Measurements from ENCODE around the gene IGLL1.

Gene IGLL1

GRCh38 chr22:23557036-23557435 lies 23.1 kb downstream of the IGLL1 start:
- no peaks in the 10 kb centered on the region for H3K9me3 Mint-ChIP-seq
- no peak for TF ChIP-seq CTCF (IDR thresholded peaks at IDR 0.05; ENCODE audit: unreplicated experiment in 3 of 3)

DNA sequence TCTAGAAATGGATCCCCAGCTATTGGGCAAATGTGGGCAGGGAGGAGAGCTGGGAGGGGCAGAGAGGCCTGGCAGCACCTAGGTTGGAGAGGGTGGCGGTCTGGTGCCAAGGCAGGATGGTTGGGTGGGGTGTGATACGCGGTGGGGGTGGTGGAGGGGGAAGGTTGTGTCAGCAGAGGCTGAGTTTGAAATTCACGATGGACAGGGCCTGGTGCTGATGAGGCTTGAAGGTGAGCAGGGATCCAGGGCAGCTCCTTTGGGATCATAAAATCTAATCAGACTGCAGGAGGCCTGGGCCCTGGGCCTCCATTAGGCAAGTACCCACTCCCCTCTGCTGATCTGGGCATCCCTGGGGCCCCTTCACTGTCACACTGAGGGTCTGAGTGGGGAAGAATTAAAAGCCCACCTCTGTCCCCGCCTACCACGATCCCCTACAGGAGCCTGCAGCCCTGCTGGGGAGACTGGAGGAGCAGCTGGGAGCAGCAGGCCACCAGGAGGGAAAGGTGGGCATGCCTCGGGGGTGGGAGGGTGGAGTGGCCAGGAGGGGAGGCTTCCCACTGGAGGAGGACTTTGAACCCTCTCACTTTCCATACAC lies 24.0 kb downstream of the IGLL1 start:
- no peak for TF ChIP-seq CTCF (IDR thresholded peaks at IDR 0.05; ENCODE audit: unreplicated experiment in 3 of 3)
- no peaks in the 10 kb centered on the region for H3K36me3 Mint-ChIP-seq (ENCODE audit: low read depth)
- no peak overlapping the region for H3K27ac Mint-ChIP-seq
- no peak overlapping the region for H3K4me3 Mint-ChIP-seq
- no peaks in the 10 kb centered on the region for H3K9me3 Mint-ChIP-seq
- no peaks in the 10 kb centered on the region for H3K27me3 Mint-ChIP-seq (ENCODE audit: low read depth)
- H3K4me1 Mint-ChIP-seq = peaks cover 5% of the 10 kb centered on the region

More at GRCh38 chr22:23557036-23557435, 23.1 kb downstream of the IGLL1 start:
- no peaks in the 10 kb centered on the region for H3K36me3 Mint-ChIP-seq (ENCODE audit: low read depth)
- peaks cover 5% of the 10 kb centered on the region for H3K4me1 Mint-ChIP-seq
- no peak overlapping the region for H3K4me3 Mint-ChIP-seq
- no peaks in the 10 kb centered on the region for H3K27me3 Mint-ChIP-seq (ENCODE audit: low read depth)
- H3K27ac Mint-ChIP-seq = peak overlapping the region; percentile 5 to 21 (median 13)

DNA sequence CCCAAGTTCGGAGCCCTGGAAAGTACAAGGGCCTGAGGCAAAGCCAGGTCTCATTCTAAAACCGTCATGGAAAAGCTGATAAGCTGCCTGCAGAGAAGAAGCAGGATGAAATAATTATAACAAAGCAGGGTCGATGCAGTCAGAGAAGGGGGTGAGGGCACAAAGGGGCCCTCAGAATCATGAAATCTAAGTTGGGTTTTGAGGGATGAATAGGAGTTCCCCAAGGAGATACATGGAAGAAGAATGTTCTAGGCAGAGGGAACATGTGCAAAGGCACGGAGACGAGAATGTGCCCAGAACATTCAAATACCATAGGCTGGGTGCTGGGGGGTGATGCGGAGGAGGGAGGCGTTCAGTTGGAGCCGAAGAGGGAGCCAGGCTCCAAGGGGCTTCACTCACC lies 25.0 kb downstream of the IGLL1 start:
- H3K27me3 Mint-ChIP-seq (ENCODE audit: low read depth) = no peaks in the 10 kb centered on the region
- H3K36me3 Mint-ChIP-seq (ENCODE audit: low read depth) = no peaks in the 10 kb centered on the region
- H3K4me3 Mint-ChIP-seq = no peak overlapping the region
- H3K4me1 Mint-ChIP-seq = peaks cover 5% of the 10 kb centered on the region
- TF ChIP-seq CTCF (IDR thresholded peaks at IDR 0.05; ENCODE audit: unreplicated experiment in 3 of 3) = no peak
- no peaks in the 10 kb centered on the region for H3K9me3 Mint-ChIP-seq
- H3K27ac Mint-ChIP-seq = peak overlapping the region in 2 of 3 experiments; percentile 28 to 59

GRCh38 chr22:23553924-23554870 lies 25.9 kb downstream of the IGLL1 start:
- no peak for TF ChIP-seq CTCF (IDR thresholded peaks at IDR 0.05; ENCODE audit: unreplicated experiment in 3 of 3)
- H3K27me3 Mint-ChIP-seq (ENCODE audit: low read depth) = no peaks in the 10 kb centered on the region
- peaks cover 5% of the 10 kb centered on the region for H3K4me1 Mint-ChIP-seq
- H3K27ac Mint-ChIP-seq = no peak overlapping the region
- no peaks in the 10 kb centered on the region for H3K9me3 Mint-ChIP-seq
- no peaks in the 10 kb centered on the region for H3K36me3 Mint-ChIP-seq (ENCODE audit: low read depth)
- H3K4me3 Mint-ChIP-seq = no peak overlapping the region

DNA sequence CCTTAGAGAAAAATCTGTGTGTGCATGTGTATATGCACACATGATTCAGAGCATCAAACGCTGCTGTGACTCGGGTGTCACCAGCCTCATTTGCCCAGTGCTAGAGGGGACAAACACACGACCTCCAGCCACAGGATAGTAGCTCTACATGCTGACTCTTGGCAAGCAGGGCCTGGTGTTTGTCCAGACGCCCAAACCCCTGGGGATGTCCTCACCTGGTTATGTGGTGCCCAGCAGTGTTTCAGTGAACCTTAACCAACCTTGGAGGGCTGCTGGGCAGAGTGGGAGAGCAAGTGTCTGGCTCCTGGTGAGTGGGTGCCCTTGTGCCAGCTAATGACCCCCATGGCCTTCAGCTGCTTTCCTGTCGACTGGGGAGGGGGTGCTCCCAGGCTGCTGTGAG lies 26.7 kb downstream of the IGLL1 start:
- peaks cover 5% of the 10 kb centered on the region for H3K4me1 Mint-ChIP-seq
- peaks cover under 1% of the 10 kb centered on the region for H3K9me3 Mint-ChIP-seq
- no peak overlapping the region for H3K27ac Mint-ChIP-seq
- no peak overlapping the region for H3K4me3 Mint-ChIP-seq
- H3K27me3 Mint-ChIP-seq (ENCODE audit: low read depth) = no peaks in the 10 kb centered on the region
- no peak for TF ChIP-seq CTCF (IDR thresholded peaks at IDR 0.05; ENCODE audit: unreplicated experiment in 3 of 3)
- no peaks in the 10 kb centered on the region for H3K36me3 Mint-ChIP-seq (ENCODE audit: low read depth)
